K562 (cell line): ENCODE results near the gene PLXDC1. TPM values are rescaled to one million over a fixed set of nuclear protein-coding genes. Genes with fewer than 3 reads are reported as not detected.

ENCODE experiments used
- ATAC-seq: fragments of 200-7000 bp; cut with Tn5 transposase; 3 replicates; pipeline ENCODE4 v1.9.1; 2020; ENCODE audit warnings: moderate library complexity
- BruUV-seq: library from RNA; stranded (reverse); fragments of 400-500 nt; replicated peaks from 2 replicates; lab custom pipeline; 2021; lab: Mats Ljungman, UMichigan
- CTCF ChIA-PET: fragments of 300-600 bp; formaldehyde crosslinking; extraction: SDS; loops from one replicate; lab custom pipeline; 2021; ENCODE audit warnings: low intra/inter-chr PET ratio; lab: Yijun Ruan, JAX
- POLR2A ChIA-PET: fragments of 300-600, 350-650 bp; sonication (Branson Sonifier 250); formaldehyde crosslinking; extraction: SDS; loops from one replicate; lab custom pipeline; 2021; ENCODE audit warnings: antibody characterized with exemption, inconsistent platforms; lab: Yijun Ruan, JAX
- DNase-seq, 4 experiments: peaks; one replicate each; pipeline versions ENCODE4 v3.0.0 to v3.0.0-alpha.2; 2011 to 2018; ENCODE audit warnings: low spot score in 3 of 4, mixed read lengths in 3 of 4; ENCODE audit errors: extremely low read depth in 1 of 4
- FAIRE-seq: peaks from 2 replicates; lab custom pipeline; 2011; peaks lifted over from hg19 to GRCh38; lab: Jason Lieb, UNC
- H2AFZ ChIP-seq: 2 replicates; pipeline ENCODE4 v1.6.0; 2011; ENCODE audit warnings: low read depth, low read length, control low read depth, inconsistent platforms
- H3K27ac ChIP-seq: fragments of 200-600 bp; 3 replicates; pipeline ENCODE4 v1.8.0; 2011; ENCODE audit warnings: low read depth, mild to moderate bottlenecking, control low read depth, inconsistent platforms, low read length, moderate library complexity, mixed read lengths; ENCODE audit errors: extremely low read depth
- H3K27me3 ChIP-seq, 2 experiments: fragments of 300-600 bp in 1 of 2; 2 replicates in 1 of 2; 3 replicates in 1 of 2; pipeline versions ENCODE4 v1.6.0 to v1.8.0; 2011; ENCODE audit warnings: inconsistent platforms in 2 of 2, low read length in 2 of 2, mild to moderate bottlenecking in 1 of 2, mixed read lengths in 1 of 2, moderate library complexity in 1 of 2; ENCODE audit not compliant: control insufficient read depth in 2 of 2, insufficient read depth in 2 of 2
- H3K36me3 ChIP-seq: fragments of 300-600 bp; 3 replicates; pipeline ENCODE4 v1.8.0; 2011; ENCODE audit warnings: mild to moderate bottlenecking, low read length, inconsistent platforms; ENCODE audit not compliant: control insufficient read depth, insufficient read depth
- H3K4me1 ChIP-seq, 2 experiments: fragments of 200-600 bp in 1 of 2; replicated peaks in 1 of 2; 2 replicates in 1 of 2; 3 replicates in 1 of 2; pipeline versions ENCODE4 v1.5.1 to v1.8.0; 2011; ENCODE audit warnings: inconsistent platforms in 2 of 2, low read length in 2 of 2, mild to moderate bottlenecking in 1 of 2, mixed read lengths in 1 of 2, moderate library complexity in 1 of 2; ENCODE audit not compliant: control insufficient read depth in 2 of 2, insufficient read depth in 2 of 2
- H3K4me2 ChIP-seq: 2 replicates; pipeline ENCODE4 v1.6.1; 2011; ENCODE audit warnings: low read length, control low read depth, inconsistent platforms, mixed read lengths; ENCODE audit not compliant: insufficient read depth
- H3K4me3 ChIP-seq: fragments of 200-600 bp; sonication (generic), shearing (Covaris generic); 2 replicates; pipeline ENCODE4 v1.5.1; 2016; ENCODE audit warnings: control low read depth, inconsistent platforms
- H3K79me2 ChIP-seq: fragments of 200-600 bp; 3 replicates; pipeline ENCODE4 v1.8.0; 2011; ENCODE audit warnings: low read length, inconsistent platforms; ENCODE audit not compliant: control insufficient read depth, insufficient read depth
- H3K9ac ChIP-seq, 2 experiments: 2 replicates each; pipeline versions ENCODE4 v1.6.0 to v1.6.1; 2011; ENCODE audit warnings: low read depth in 2 of 2, low read length in 2 of 2, control low read depth in 1 of 2, inconsistent platforms in 1 of 2, mild to moderate bottlenecking in 1 of 2, mixed read lengths in 1 of 2; ENCODE audit not compliant: insufficient read depth in 1 of 2
- H3K9me1 ChIP-seq: one replicate; pipeline ENCODE4 v1.6.0; 2011; ENCODE audit warnings: inconsistent platforms, mild to moderate bottlenecking, low read length, moderate library complexity; ENCODE audit not compliant: control insufficient read depth, insufficient read depth
- H3K9me3 ChIP-seq: replicated peaks from 2 replicates; pipeline ENCODE4 v1.5.1; 2011; ENCODE audit warnings: low read depth, low read length, inconsistent platforms; ENCODE audit not compliant: control insufficient read depth, insufficient read depth
- H4K20me1 ChIP-seq: replicated peaks from 2 replicates; pipeline ENCODE4 v1.6.1; 2011; ENCODE audit warnings: low read length, inconsistent platforms, mixed read lengths; ENCODE audit not compliant: control insufficient read depth, insufficient read depth
- COPS2 ChIP-seq: fragments of 450-650 bp; conservative IDR thresholded peaks from 2 replicates; pipeline ENCODE4 v1.6.1; 2016; ENCODE audit warnings: mild to moderate bottlenecking, moderate library complexity
- E2F3 ChIP-seq: fragments of 250-450 bp; sonication (Bioruptor Pico); IDR thresholded peaks from 2 replicates; pipeline ENCODE4 v1.4.0; 2020; ENCODE audit warnings: mild to moderate bottlenecking
- NFATC3 ChIP-seq: fragments of 450-650 bp; IDR thresholded peaks from 2 replicates; pipeline ENCODE4 v1.6.1; 2017; ENCODE audit warnings: mild to moderate bottlenecking
- PCBP2 ChIP-seq: fragments of 200-400 bp; formaldehyde crosslinking; IDR thresholded peaks from 2 replicates; pipeline ENCODE4 v1.6.1; 2018; ENCODE audit warnings: low read length, low read depth, mild to moderate bottlenecking, moderate library complexity; ENCODE audit not compliant: poor library complexity, severe bottlenecking
- SIN3A ChIP-seq, 2 experiments: fragments of 150-350 bp in 1 of 2; IDR thresholded peaks; 2 replicates each; pipeline ENCODE4 v1.6.1; 2011 to 2016; ENCODE audit warnings: borderline replicate concordance in 2 of 2, low read depth in 2 of 2, low read length in 2 of 2, mild to moderate bottlenecking in 2 of 2, moderate library complexity in 2 of 2; ENCODE audit not compliant: control insufficient read depth in 1 of 2
- SRSF1 ChIP-seq: fragments of 200-400 bp; formaldehyde crosslinking; IDR thresholded peaks from 2 replicates; pipeline ENCODE4 v1.6.1; 2017; ENCODE audit warnings: mild to moderate bottlenecking, low read depth, low read length, moderate library complexity
- TFAM ChIP-seq: fragments of 250-450 bp; sonication (Bioruptor Pico); conservative IDR thresholded peaks from 2 replicates; pipeline ENCODE4 v1.5.0; 2021; ENCODE audit warnings: mild to moderate bottlenecking, moderate library complexity
- ZEB2 ChIP-seq: fragments of 450-650 bp; IDR thresholded peaks from 2 replicates; pipeline ENCODE4 v1.6.1; 2016
- ZFP36 ChIP-seq: fragments of 150-350 bp; IDR thresholded peaks from 2 replicates; pipeline ENCODE4 v1.6.1; 2018; ENCODE audit warnings: low read length, low read depth; ENCODE audit not compliant: partially characterized antibody
- ZNF785 ChIP-seq: fragments of 250-450 bp; sonication (Bioruptor Pico); IDR thresholded peaks from 2 replicates; pipeline ENCODE4 v1.4.0; 2020; ENCODE audit warnings: mild to moderate bottlenecking
- WGBS: fragments of 100-300 bp; shearing (Covaris generic); methylation state at CpG from one replicate; pipeline ENCODE4 v1.1.6; 2016; ENCODE audit warnings: low coverage, mixed read lengths; ENCODE audit not compliant: insufficient coverage; ENCODE audit errors: missing lambda C conversion rate; 5-methylcytosine and 5-hydroxymethylcytosine counted together
- in situ Hi-C: fragments of 300-500 bp; cut with MboI; formaldehyde crosslinking; loops from 4 replicates; pipeline ENCODE4 v1.15.0; 2018; ENCODE audit warnings: inconsistent platforms, mixed read lengths
- intact Hi-C: fragments of 100-400 bp; cut with micrococcal nuclease; formaldehyde crosslinking; loops from 2 replicates; pipeline ENCODE4 v1.14.2; 2022
- polyA plus RNA-seq, 8 experiments: library from polyadenylated mRNA; depleted of rRNA in 4 of 8; stranded (reverse) in 5 of 8; unstranded in 3 of 8; fragments of >200 nt; fragmentation: Nextera tagmentation in 2 of 8; fragmentation: Illumina TruSeq in 1 of 8; extraction: Ambion mirVana in 2 of 8; extraction: Trizol in 1 of 8; gene quantifications; 2 replicates each; pipeline versions ENCODE4 v1.2.1 to v1.2.3, GENCODE V29; 2011 to 2014; ENCODE audit warnings: inconsistent platforms in 1 of 8, missing spikeins in 1 of 8
- total RNA-seq, 7 experiments: library from RNA; depleted of rRNA in 6 of 7; stranded (reverse); fragments of >200 nt in 6 of 7; fragmentation: Illumina TruSeq in 2 of 7; extraction: Trizol in 2 of 7; gene quantifications; 2 replicates each; pipeline versions ENCODE4 v1.2.1 to v1.2.3, GENCODE V29; 2011 to 2021; ENCODE audit warnings: low replicate concordance in 1 of 7
- TF ChIP-seq, protein P1 (sequence below): fragments of 450-650 bp; IDR thresholded peaks from 2 replicates; pipeline ENCODE4 v1.6.1; 2014; ENCODE audit warnings: low read depth, mild to moderate bottlenecking, moderate library complexity, borderline replicate concordance
- TF ChIP-seq, protein P2 (sequence below): sonication (generic); formaldehyde crosslinking; IDR thresholded peaks from 2 replicates; pipeline ENCODE4 v1.8.1; 2023; ENCODE audit warnings: mild to moderate bottlenecking, missing genetic modification reagents
- TF ChIP-seq, protein P3 (sequence below), 2 experiments: fragments of 450-650 bp; IDR thresholded peaks; 2 replicates each; pipeline ENCODE4 v1.6.1; 2018; ENCODE audit warnings: mild to moderate bottlenecking in 2 of 2, low read depth in 1 of 2; ENCODE audit not compliant: partially characterized antibody in 2 of 2
- TF ChIP-seq, protein P4 (sequence below), 2 experiments: IDR thresholded peaks; 2 replicates each; pipeline ENCODE4 v1.6.1; 2012; ENCODE audit warnings: improper control_type of control experiment in 2 of 2, low read depth in 2 of 2, low read length in 2 of 2, borderline replicate concordance in 1 of 2

Gene PLXDC1
- total and polyA plus RNA-seq, 9 of the 15 experiments (the other 6 are each of a cell fraction or from before 2014, with no cell fraction given), result not detected

DNA sequence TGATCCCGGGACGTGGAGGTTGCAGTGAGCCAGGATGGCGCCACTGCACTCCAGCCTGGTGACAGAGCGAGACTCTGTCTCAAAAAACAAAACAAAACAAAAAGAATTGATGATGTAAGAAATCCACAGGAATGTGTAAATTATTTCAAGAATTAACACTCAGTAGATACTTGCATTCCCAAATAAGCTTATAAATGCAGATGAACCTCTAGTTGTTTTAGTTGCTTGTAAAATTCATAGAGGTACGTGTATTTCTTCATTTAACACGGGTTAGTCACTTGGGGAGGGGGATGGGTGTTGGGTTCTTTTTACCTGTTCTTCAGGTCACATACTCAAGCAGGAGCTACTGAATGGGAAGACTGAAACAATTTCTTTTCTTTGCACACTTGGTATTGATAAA is 128.5 kb downstream of the PLXDC1 start:
- FAIRE-seq, result no peak
- no TSS peak for BruUV-seq
- ATAC-seq, result no peak
- ChIA-PET POLR2A (no interaction called here), CTCF (no interaction called here)
- Histone ChIP-seq H3K9ac (no peak overlapping the region), H3K79me2 (no peaks in the 10 kb centered on the region), H3K4me1 (peaks cover 13 to 17% of the 10 kb centered on the region in 2 experiments; a peak in 4 of 5 replicates), H3K4me2 (no peak overlapping the region), H3K36me3 (no peaks in the 10 kb centered on the region), H3K4me3 (no peak overlapping the region), H3K27me3 (no peaks in the 10 kb centered on the region), H3K9me3 (no peaks in the 10 kb centered on the region), H3K27ac (no peak overlapping the region), H2AFZ (no peak overlapping the region), H3K9me1 (no peaks in the 10 kb centered on the region), H4K20me1 (no peaks in the 10 kb centered on the region)
- in situ Hi-C loops, result no loop called here
- intact Hi-C loops, result no loop called here
- DNase-seq, result no peak
- 64% methylated on average over 6 of the region's 6 CpGs for WGBS
- TF ChIP-seq, protein P1, sequence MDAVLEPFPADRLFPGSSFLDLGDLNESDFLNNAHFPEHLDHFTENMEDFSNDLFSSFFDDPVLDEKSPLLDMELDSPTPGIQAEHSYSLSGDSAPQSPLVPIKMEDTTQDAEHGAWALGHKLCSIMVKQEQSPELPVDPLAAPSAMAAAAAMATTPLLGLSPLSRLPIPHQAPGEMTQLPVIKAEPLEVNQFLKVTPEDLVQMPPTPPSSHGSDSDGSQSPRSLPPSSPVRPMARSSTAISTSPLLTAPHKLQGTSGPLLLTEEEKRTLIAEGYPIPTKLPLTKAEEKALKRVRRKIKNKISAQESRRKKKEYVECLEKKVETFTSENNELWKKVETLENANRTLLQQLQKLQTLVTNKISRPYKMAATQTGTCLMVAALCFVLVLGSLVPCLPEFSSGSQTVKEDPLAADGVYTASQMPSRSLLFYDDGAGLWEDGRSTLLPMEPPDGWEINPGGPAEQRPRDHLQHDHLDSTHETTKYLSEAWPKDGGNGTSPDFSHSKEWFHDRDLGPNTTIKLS, result no peak
- TF ChIP-seq, protein P2, sequence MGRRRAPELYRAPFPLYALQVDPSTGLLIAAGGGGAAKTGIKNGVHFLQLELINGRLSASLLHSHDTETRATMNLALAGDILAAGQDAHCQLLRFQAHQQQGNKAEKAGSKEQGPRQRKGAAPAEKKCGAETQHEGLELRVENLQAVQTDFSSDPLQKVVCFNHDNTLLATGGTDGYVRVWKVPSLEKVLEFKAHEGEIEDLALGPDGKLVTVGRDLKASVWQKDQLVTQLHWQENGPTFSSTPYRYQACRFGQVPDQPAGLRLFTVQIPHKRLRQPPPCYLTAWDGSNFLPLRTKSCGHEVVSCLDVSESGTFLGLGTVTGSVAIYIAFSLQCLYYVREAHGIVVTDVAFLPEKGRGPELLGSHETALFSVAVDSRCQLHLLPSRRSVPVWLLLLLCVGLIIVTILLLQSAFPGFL (CRISPR knock-in tag), result no peak
- TF ChIP-seq E2F3 (CRISPR knock-in tag), result no peak
- TF ChIP-seq, protein P3, sequence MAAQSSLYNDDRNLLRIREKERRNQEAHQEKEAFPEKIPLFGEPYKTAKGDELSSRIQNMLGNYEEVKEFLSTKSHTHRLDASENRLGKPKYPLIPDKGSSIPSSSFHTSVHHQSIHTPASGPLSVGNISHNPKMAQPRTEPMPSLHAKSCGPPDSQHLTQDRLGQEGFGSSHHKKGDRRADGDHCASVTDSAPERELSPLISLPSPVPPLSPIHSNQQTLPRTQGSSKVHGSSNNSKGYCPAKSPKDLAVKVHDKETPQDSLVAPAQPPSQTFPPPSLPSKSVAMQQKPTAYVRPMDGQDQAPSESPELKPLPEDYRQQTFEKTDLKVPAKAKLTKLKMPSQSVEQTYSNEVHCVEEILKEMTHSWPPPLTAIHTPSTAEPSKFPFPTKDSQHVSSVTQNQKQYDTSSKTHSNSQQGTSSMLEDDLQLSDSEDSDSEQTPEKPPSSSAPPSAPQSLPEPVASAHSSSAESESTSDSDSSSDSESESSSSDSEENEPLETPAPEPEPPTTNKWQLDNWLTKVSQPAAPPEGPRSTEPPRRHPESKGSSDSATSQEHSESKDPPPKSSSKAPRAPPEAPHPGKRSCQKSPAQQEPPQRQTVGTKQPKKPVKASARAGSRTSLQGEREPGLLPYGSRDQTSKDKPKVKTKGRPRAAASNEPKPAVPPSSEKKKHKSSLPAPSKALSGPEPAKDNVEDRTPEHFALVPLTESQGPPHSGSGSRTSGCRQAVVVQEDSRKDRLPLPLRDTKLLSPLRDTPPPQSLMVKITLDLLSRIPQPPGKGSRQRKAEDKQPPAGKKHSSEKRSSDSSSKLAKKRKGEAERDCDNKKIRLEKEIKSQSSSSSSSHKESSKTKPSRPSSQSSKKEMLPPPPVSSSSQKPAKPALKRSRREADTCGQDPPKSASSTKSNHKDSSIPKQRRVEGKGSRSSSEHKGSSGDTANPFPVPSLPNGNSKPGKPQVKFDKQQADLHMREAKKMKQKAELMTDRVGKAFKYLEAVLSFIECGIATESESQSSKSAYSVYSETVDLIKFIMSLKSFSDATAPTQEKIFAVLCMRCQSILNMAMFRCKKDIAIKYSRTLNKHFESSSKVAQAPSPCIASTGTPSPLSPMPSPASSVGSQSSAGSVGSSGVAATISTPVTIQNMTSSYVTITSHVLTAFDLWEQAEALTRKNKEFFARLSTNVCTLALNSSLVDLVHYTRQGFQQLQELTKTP (IDR thresholded peaks at IDR 0.05; ENCODE audit: low read depth in 1 of 2, partially characterized antibody in 2 of 2), result no peak
- TF ChIP-seq ZEB2, result no peak
- no peak for TF ChIP-seq COPS2
- no peak for TF ChIP-seq ZFP36
- TF ChIP-seq SIN3A (IDR thresholded peaks at IDR 0.05; ENCODE audit: borderline replicate concordance in 2 of 2, control insufficient read depth in 1 of 2, low read depth in 2 of 2, low read length in 2 of 2), result no peak
- TF ChIP-seq NFATC3, result no peak
- no peak for TF ChIP-seq SRSF1
- TF ChIP-seq TFAM, result no peak
- no peak for TF ChIP-seq PCBP2
- TF ChIP-seq, protein P4, sequence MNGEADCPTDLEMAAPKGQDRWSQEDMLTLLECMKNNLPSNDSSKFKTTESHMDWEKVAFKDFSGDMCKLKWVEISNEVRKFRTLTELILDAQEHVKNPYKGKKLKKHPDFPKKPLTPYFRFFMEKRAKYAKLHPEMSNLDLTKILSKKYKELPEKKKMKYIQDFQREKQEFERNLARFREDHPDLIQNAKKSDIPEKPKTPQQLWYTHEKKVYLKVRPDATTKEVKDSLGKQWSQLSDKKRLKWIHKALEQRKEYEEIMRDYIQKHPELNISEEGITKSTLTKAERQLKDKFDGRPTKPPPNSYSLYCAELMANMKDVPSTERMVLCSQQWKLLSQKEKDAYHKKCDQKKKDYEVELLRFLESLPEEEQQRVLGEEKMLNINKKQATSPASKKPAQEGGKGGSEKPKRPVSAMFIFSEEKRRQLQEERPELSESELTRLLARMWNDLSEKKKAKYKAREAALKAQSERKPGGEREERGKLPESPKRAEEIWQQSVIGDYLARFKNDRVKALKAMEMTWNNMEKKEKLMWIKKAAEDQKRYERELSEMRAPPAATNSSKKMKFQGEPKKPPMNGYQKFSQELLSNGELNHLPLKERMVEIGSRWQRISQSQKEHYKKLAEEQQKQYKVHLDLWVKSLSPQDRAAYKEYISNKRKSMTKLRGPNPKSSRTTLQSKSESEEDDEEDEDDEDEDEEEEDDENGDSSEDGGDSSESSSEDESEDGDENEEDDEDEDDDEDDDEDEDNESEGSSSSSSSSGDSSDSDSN (IDR thresholded peaks at IDR 0.05; ENCODE audit: borderline replicate concordance in 1 of 2, low read depth in 2 of 2, low read length in 2 of 2), result no peak
- TF ChIP-seq ZNF785 (CRISPR knock-in tag), result no peak
